NCI-H345 treated with DMSO at 0.1 percent for 48 hours (cell line): ENCODE data around the gene AMFR.

Experiments
- DNase-seq: peaks from one replicate; lab custom pipeline; 2025; ENCODE audit not compliant: unreplicated experiment; lab: John Stamatoyannopoulos, UW

The AMFR gene

GRCh38 chr16:56336071-56336688, 89.2 kb downstream of the AMFR start:
- no peak for DNase-seq

GRCh38 chr16:56334761-56335160, 90.6 kb downstream of the AMFR start:
- DNase-seq = no peak

- no peak for DNase-seq
Measured at GRCh38 chr16:56332464-56333079, 92.8 kb downstream of the AMFR start.

GRCh38 chr16:56331915-56332314, 93.4 kb downstream of the AMFR start:
- DNase-seq = no peak

- DNase-seq = no peak
Measured at GRCh38 chr16:56331399-56331798, 93.9 kb downstream of the AMFR start.

GRCh38 chr16:56330476-56330875, 94.9 kb downstream of the AMFR start:
- DNase-seq = no peak

GRCh38 chr16:56329887-56330286, 95.5 kb downstream of the AMFR start:
- no peak for DNase-seq

GRCh38 chr16:56328276-56329022, 96.9 kb downstream of the AMFR start:
- no peak for DNase-seq

- no peak for DNase-seq
Measured at GRCh38 chr16:56327929-56328258, 97.5 kb downstream of the AMFR start.

- no peak for DNase-seq
Measured at GRCh38 chr16:56327071-56327928, 98.0 kb downstream of the AMFR start.

- DNase-seq = no peak
Measured at GRCh38 chr16:56325956-56326355, 99.4 kb downstream of the AMFR start.

- no peak for DNase-seq
Measured at GRCh38 chr16:56324406-56324805, 100.9 kb downstream of the AMFR start.

GRCh38 chr16:56321571-56321970, 103.8 kb downstream of the AMFR start:
- no peak for DNase-seq

- DNase-seq = no peak
Measured at GRCh38 chr16:56320811-56321558, 104.4 kb downstream of the AMFR start.

- DNase-seq = no peak
Measured at GRCh38 chr16:56320056-56320455, 105.3 kb downstream of the AMFR start.

- no peak for DNase-seq
Measured at GRCh38 chr16:56319376-56319775, 106.0 kb downstream of the AMFR start.

- DNase-seq = no peak
Measured at GRCh38 chr16:56318827-56319140, 106.6 kb downstream of the AMFR start.

GRCh38 chr16:56317998-56318826, 107.1 kb downstream of the AMFR start:
- DNase-seq = peak; percentile 21

GRCh38 chr16:56316545-56316944, 108.8 kb downstream of the AMFR start:
- DNase-seq = no peak

GRCh38 chr16:56315955-56316354, 109.4 kb downstream of the AMFR start:
- DNase-seq = no peak
